ENCODE results near the gene SLC25A43. TPM values are rescaled to one million over a fixed set of nuclear protein-coding genes. Genes with fewer than 3 reads are reported as not detected.

Gene SLC25A43
- total RNA-seq (2022; extraction: Qiagen RNA extraction), result 24.1 to 33.9 TPM (median 31.8 TPM) in 5 replicates

GRCh38 chrX:119398974-119399771, at the start of gene SLC25A43:
SLC25A43 (plus strand) TSS chrX:119399336; CDS start chrX:119399404, 68 bp downstream.

GRCh38 chrX:119467842-119468550, 68.9 kb downstream of the SLC25A43 start, which contains the start of gene SLC25A5:
SLC25A5 (plus strand) TSS chrX:119468444; CDS start chrX:119468516, 72 bp downstream.

Other genes starting within 250 kb of the SLC25A43 start
- gene PGRMC1, start 163.1 kb upstream of the SLC25A43 start, total RNA-seq (2022; extraction: Qiagen RNA extraction), result 132 to 145 TPM (median 138 TPM) in 5 replicates
- 689 to 774 TPM (median 745 TPM) in 5 replicates for gene SLC25A5, start 69.1 kb downstream of the SLC25A43 start, total RNA-seq (2022; extraction: Qiagen RNA extraction)
- 32.1 to 39.5 TPM (median 34.7 TPM) in 5 replicates for gene STEEP1, start 166.1 kb downstream of the SLC25A43 start, total RNA-seq (2022; extraction: Qiagen RNA extraction)
- gene UBE2A, start 175.2 kb downstream of the SLC25A43 start, total RNA-seq (2022; extraction: Qiagen RNA extraction), result 149 to 154 TPM (median 154 TPM) in 5 replicates
- gene NKRF, start 207.1 kb downstream of the SLC25A43 start, total RNA-seq (2022; extraction: Qiagen RNA extraction), result 17.2 to 21.7 TPM (median 18.3 TPM) in 5 replicates